ENCODE data around the gene TRAPPC12.

TRAPPC12 gene

GRCh38 chr2:3458396-3459184 is 79.1 kb downstream of the TRAPPC12 start:
- peaks cover 4% of the 10 kb centered on the region; the same call in 1 of the 2 replicates for H4K20me1 ChIP-seq (ENCODE audit: control insufficient read depth, insufficient read depth, low read depth, low read length)
- peaks cover 22% of the 10 kb centered on the region for H3K4me1 ChIP-seq (ENCODE audit: control insufficient read depth, low read length)
- H3K9me3 ChIP-seq (ENCODE audit: control insufficient read depth, insufficient read depth, low read length): no peaks in the 10 kb centered on the region
- TF ChIP-seq CTCF (IDR thresholded peaks at IDR 0.05; ENCODE audit: low read depth, low read length, poor library complexity, severe bottlenecking) (no peak), EZH2phosphoT487 (IDR thresholded peaks at IDR 0.05; ENCODE audit: borderline replicate concordance, low read length) (no peak)
- no peaks in the 10 kb centered on the region for H3K9me2 ChIP-seq (replicated peaks; ENCODE audit: control insufficient read depth, low read length)
- H3K27ac ChIP-seq (ENCODE audit: low read depth, low read length): no peak overlapping the region
- H3K79me2 ChIP-seq (ENCODE audit: control insufficient read depth, low read length): no peaks in the 10 kb centered on the region
- H3K27me3 ChIP-seq (ENCODE audit: control insufficient read depth, low read length): no peaks in the 10 kb centered on the region
- H3F3A ChIP-seq (ENCODE audit: control insufficient read depth, insufficient read depth): peaks cover 4% of the 10 kb centered on the region; the same call in 1 of the 2 replicates
- H3K4me2 ChIP-seq (ENCODE audit: low read length): no peak overlapping the region
- H3K4me3 ChIP-seq (ENCODE audit: low read length): no peak overlapping the region
- H3K36me3 ChIP-seq (ENCODE audit: control insufficient read depth, low read length): peaks cover 13% of the 10 kb centered on the region

GRCh38 chr2:3459185-3460015 is 79.9 kb downstream of the TRAPPC12 start:
- TF ChIP-seq EZH2phosphoT487 (IDR thresholded peaks at IDR 0.05; ENCODE audit: borderline replicate concordance, low read length) (no peak), CTCF (IDR thresholded peaks at IDR 0.05; ENCODE audit: low read depth, low read length, poor library complexity, severe bottlenecking) (no peak)
- Histone ChIP-seq H3K79me2 (ENCODE audit: control insufficient read depth, low read length) (no peaks in the 10 kb centered on the region), H4K20me1 (ENCODE audit: control insufficient read depth, insufficient read depth, low read depth, low read length) (peaks cover 4% of the 10 kb centered on the region; the same call in 1 of the 2 replicates), H3K36me3 (ENCODE audit: control insufficient read depth, low read length) (peaks cover 13% of the 10 kb centered on the region), H3K27ac (ENCODE audit: low read depth, low read length) (no peak overlapping the region), H3K9me2 (replicated peaks; ENCODE audit: control insufficient read depth, low read length) (no peaks in the 10 kb centered on the region), H3K4me1 (ENCODE audit: control insufficient read depth, low read length) (peaks cover 22% of the 10 kb centered on the region), H3K4me2 (ENCODE audit: low read length) (no peak overlapping the region), H3K9me3 (ENCODE audit: control insufficient read depth, insufficient read depth, low read length) (no peaks in the 10 kb centered on the region), H3K4me3 (ENCODE audit: low read length) (no peak overlapping the region), H3F3A (ENCODE audit: control insufficient read depth, insufficient read depth) (peaks cover 4% of the 10 kb centered on the region; the same call in 1 of the 2 replicates), H3K27me3 (ENCODE audit: control insufficient read depth, low read length) (no peaks in the 10 kb centered on the region)

GRCh38 chr2:3460156-3460555 is 80.7 kb downstream of the TRAPPC12 start:
- peaks cover 4% of the 10 kb centered on the region; the same call in 1 of the 2 replicates for H4K20me1 ChIP-seq (ENCODE audit: control insufficient read depth, insufficient read depth, low read depth, low read length)
- peaks cover 4% of the 10 kb centered on the region; the same call in 1 of the 2 replicates for H3F3A ChIP-seq (ENCODE audit: control insufficient read depth, insufficient read depth)
- no peaks in the 10 kb centered on the region for H3K9me3 ChIP-seq (ENCODE audit: control insufficient read depth, insufficient read depth, low read length)
- H3K27ac ChIP-seq (ENCODE audit: low read depth, low read length): no peak overlapping the region
- peaks cover 13% of the 10 kb centered on the region for H3K36me3 ChIP-seq (ENCODE audit: control insufficient read depth, low read length)
- no peaks in the 10 kb centered on the region for H3K9me2 ChIP-seq (replicated peaks; ENCODE audit: control insufficient read depth, low read length)
- no peak overlapping the region for H3K4me3 ChIP-seq (ENCODE audit: low read length)
- H3K27me3 ChIP-seq (ENCODE audit: control insufficient read depth, low read length): no peaks in the 10 kb centered on the region
- H3K4me2 ChIP-seq (ENCODE audit: low read length): no peak overlapping the region
- no peaks in the 10 kb centered on the region for H3K79me2 ChIP-seq (ENCODE audit: control insufficient read depth, low read length)
- peaks cover 22% of the 10 kb centered on the region for H3K4me1 ChIP-seq (ENCODE audit: control insufficient read depth, low read length)
- TF ChIP-seq CTCF (IDR thresholded peaks at IDR 0.05; ENCODE audit: low read depth, low read length, poor library complexity, severe bottlenecking) (no peak), EZH2phosphoT487 (IDR thresholded peaks at IDR 0.05; ENCODE audit: borderline replicate concordance, low read length) (no peak)
